Neutrophil (primary cell): ENCODE data around the gene TECTB.

ENCODE experiments used
- H3K27ac ChIP-seq: fragments of 200-600 bp; sonication (generic); 2 replicates; pipeline ENCODE4 v1.5.1; 2016; ENCODE audit warnings: mild to moderate bottlenecking, moderate library complexity
- H3K27me3 ChIP-seq: fragments of 200-600 bp; sonication (generic); 2 replicates; pipeline ENCODE4 v1.6.0; 2016; ENCODE audit warnings: mild to moderate bottlenecking
- H3K36me3 ChIP-seq: fragments of 200-600 bp; sonication (generic); 2 replicates; pipeline ENCODE4 v1.5.1; 2017
- H3K4me1 ChIP-seq, 2 experiments: fragments of 200-600 bp in 1 of 2; sonication (generic) in 1 of 2; 1 replicate in 1 of 2; 2 replicates in 1 of 2; pipeline versions ENCODE4 v1.5.1 to v1.6.1; 2013 to 2016; ENCODE audit warnings: low read depth in 1 of 2, low read length in 1 of 2, mild to moderate bottlenecking in 1 of 2, moderate library complexity in 1 of 2; ENCODE audit not compliant: control insufficient read depth in 1 of 2, insufficient read depth in 1 of 2
- H3K4me3 ChIP-seq, 2 experiments: fragments of 200-600 bp in 1 of 2; sonication (generic) in 1 of 2; 1 replicate in 1 of 2; 2 replicates in 1 of 2; pipeline ENCODE4 v1.5.1; 2013 to 2016; ENCODE audit warnings: low read depth in 1 of 2, low read length in 1 of 2, mild to moderate bottlenecking in 1 of 2, moderate library complexity in 1 of 2
- H3K9me3 ChIP-seq: fragments of 200-600 bp; sonication (generic); 2 replicates; pipeline ENCODE4 v1.5.1; 2016
- TF ChIP-seq, protein P1 (sequence below): fragments of 200-600 bp; sonication (generic); IDR thresholded peaks from 2 replicates; pipeline ENCODE4 v1.5.1; 2016; ENCODE audit warnings: antibody characterized with exemption

Gene TECTB

DNA sequence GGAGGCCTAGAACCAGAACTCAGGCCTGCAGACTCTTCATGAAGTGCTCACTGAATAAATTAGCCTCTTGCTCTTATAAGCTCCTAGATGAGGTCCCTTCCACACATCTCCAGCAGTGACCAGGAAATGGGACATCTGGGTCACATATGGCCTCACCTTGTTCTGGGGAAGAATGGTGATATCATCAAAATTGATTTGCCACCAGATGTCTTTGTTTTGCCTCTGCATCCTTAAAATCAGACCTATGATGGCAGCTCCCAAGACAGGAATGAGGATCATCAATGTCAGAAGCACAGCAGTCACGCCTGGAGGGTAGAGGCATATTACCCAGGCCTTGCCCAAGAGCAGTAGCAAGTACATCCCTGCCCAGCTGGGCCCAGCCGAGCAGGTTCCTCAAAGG lies 57.4 kb downstream of the TECTB start:
- no peaks in the 10 kb centered on the region for H3K27me3 ChIP-seq
- H3K4me3 ChIP-seq, result no peak overlapping the region
- no peaks in the 10 kb centered on the region for H3K9me3 ChIP-seq
- H3K36me3 ChIP-seq, result no peaks in the 10 kb centered on the region
- H3K27ac ChIP-seq, result no peak overlapping the region
- H3K4me1 ChIP-seq, result peaks cover 0 to 4% of the 10 kb centered on the region in 2 experiments
- TF ChIP-seq, protein P1, sequence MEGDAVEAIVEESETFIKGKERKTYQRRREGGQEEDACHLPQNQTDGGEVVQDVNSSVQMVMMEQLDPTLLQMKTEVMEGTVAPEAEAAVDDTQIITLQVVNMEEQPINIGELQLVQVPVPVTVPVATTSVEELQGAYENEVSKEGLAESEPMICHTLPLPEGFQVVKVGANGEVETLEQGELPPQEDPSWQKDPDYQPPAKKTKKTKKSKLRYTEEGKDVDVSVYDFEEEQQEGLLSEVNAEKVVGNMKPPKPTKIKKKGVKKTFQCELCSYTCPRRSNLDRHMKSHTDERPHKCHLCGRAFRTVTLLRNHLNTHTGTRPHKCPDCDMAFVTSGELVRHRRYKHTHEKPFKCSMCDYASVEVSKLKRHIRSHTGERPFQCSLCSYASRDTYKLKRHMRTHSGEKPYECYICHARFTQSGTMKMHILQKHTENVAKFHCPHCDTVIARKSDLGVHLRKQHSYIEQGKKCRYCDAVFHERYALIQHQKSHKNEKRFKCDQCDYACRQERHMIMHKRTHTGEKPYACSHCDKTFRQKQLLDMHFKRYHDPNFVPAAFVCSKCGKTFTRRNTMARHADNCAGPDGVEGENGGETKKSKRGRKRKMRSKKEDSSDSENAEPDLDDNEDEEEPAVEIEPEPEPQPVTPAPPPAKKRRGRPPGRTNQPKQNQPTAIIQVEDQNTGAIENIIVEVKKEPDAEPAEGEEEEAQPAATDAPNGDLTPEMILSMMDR, result no peak

DNA sequence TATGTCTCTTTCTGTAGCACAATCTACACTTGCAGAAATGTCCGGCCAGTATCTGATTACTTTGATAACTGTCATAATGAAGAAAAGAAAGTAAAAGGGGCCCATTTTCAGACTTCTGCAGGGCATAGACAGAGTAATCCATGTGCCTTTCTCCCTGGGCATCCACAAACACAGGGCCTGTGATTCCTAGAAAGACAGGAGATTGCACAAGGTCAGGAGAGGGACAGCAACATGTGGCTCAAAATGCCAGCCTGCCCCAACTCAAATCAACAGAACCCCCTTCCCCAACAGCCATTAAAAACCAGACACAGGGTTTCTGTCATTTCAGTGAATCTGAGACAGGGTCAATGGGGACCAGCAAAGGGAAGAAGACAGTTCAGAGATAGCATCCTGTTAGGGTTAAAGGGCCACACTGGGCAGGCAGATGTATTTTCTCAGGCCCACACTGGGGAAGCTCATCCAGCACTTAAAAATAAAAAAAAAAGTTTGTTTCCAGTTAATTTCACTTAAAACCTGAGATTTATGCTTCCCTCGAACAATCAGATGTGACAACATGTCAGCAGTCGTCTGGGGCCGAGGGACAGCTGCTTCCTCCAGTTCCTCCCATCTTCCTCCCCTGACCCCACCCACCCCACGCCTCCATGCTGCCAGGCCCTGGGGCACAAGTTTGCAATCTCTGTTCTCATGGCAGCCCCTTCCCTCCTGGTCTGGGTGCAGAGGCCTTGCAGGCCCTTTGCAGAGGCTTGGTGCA lies 60.0 kb downstream of the TECTB start:
- no peak overlapping the region for H3K4me3 ChIP-seq
- no peaks in the 10 kb centered on the region for H3K9me3 ChIP-seq
- no peaks in the 10 kb centered on the region for H3K27me3 ChIP-seq
- no peaks in the 10 kb centered on the region for H3K4me1 ChIP-seq
- TF ChIP-seq, protein P1, result no peak
- no peak overlapping the region for H3K27ac ChIP-seq
- H3K36me3 ChIP-seq, result no peaks in the 10 kb centered on the region

DNA sequence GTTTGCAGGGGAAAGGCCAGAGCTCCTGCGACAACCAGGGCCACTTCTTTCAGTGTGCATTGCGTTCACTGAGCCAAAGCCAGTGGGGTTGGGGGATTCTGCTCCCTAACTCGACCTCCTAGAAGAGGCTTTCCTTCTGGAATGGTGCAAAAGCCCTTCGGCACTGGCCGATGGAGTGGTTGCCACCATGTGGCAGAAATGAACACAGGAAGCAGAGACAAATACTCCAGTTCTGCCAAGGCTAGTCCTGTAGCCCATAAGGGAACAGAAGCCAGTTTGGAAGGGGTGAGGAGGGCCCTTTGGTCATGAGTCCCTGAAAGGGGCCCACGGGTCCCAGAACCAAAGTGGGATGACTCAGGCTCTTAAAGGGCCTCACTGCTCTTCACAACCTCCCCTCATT lies 61.1 kb downstream of the TECTB start:
- Histone ChIP-seq H3K36me3 (no peaks in the 10 kb centered on the region), H3K4me3 (no peak overlapping the region), H3K4me1 (no peaks in the 10 kb centered on the region), H3K27me3 (no peaks in the 10 kb centered on the region), H3K27ac (no peak overlapping the region), H3K9me3 (no peaks in the 10 kb centered on the region)
- TF ChIP-seq, protein P1, result no peak

DNA sequence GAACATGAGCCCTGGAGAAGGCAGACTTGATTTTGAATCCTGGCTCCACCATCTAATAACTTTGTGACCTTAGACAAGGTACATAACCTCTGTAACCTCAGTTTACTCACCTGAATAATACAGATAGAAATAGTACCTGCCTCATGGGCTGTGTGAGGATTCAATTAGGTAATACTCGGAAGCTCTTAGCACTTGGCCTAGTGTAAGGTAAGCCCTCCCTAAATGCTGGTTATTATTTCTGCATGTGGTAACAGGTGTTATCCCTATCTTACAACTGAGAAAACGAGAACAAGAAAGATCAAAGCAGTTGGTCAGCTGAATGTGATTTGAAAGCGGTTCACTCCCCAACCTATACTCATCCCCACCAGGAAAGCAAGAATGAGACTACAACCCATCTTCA lies 62.0 kb downstream of the TECTB start:
- Histone ChIP-seq H3K4me1 (no peaks in the 10 kb centered on the region), H3K9me3 (no peaks in the 10 kb centered on the region), H3K4me3 (no peak overlapping the region), H3K36me3 (no peaks in the 10 kb centered on the region), H3K27me3 (no peaks in the 10 kb centered on the region), H3K27ac (no peak overlapping the region)
- TF ChIP-seq, protein P1, result no peak

DNA sequence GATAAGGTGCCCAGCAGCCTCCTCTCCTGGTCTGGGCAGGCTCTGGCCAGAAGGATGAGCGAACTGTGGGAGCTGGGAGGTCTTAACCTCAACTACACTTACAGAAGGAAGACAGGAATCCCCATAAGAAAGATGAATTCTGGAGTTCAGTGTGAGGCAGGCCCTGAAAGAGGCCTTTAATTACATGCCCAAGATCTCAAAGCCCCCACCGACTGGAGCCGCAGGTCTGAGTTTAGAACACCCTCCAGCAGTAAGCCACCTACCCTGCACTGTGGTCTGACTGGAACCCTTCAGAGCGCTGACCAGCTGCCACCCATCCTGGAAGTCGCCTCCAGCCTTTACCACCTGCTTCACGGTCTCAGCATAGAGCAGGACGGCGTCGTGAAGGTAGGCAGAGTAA lies 62.5 kb downstream of the TECTB start:
- Histone ChIP-seq H3K27ac (no peak overlapping the region), H3K4me1 (no peaks in the 10 kb centered on the region), H3K36me3 (no peaks in the 10 kb centered on the region), H3K4me3 (no peak overlapping the region), H3K27me3 (no peaks in the 10 kb centered on the region), H3K9me3 (no peaks in the 10 kb centered on the region)
- TF ChIP-seq, protein P1, result no peak
